Small intestine (tissue), 7 donors: ENCODE measurements around the gene OSBPL10. TPM values are rescaled to one million over a fixed set of nuclear protein-coding genes. Genes with fewer than 3 reads are reported as not detected.
"Not testable (repeated sequence)": the region's sequence is repeated elsewhere in the genome, so short reads cannot be mapped to it uniquely, and the experiment has no call there.

Experiments
- DNase-seq, 2 donors: peaks; one replicate each; pipeline versions ENCODE4 v3.0.0 to v3.0.0-alpha.2; 2013
- FAIRE-seq: peaks from 2 replicates; lab custom pipeline; 2012; peaks lifted over from hg19 to GRCh38; lab: Jason Lieb, UNC
- H3K27ac ChIP-seq, 3 donors: one replicate each; pipeline ENCODE4 v1.5.1; 2013; ENCODE audit warnings: low read length in 2 of 3, mild to moderate bottlenecking in 2 of 3, control low read depth in 1 of 3, inconsistent platforms in 1 of 3, low read depth in 1 of 3, moderate library complexity in 1 of 3
- H3K27me3 ChIP-seq, 3 donors: one replicate each; pipeline ENCODE4 v1.6.1; 2013; ENCODE audit warnings: low read length in 3 of 3, inconsistent platforms in 1 of 3; ENCODE audit not compliant: control insufficient read depth in 3 of 3, insufficient read depth in 3 of 3
- H3K36me3 ChIP-seq, 3 donors: one replicate each; pipeline ENCODE4 v1.6.1; 2013; ENCODE audit warnings: low read length in 3 of 3, inconsistent platforms in 1 of 3, low read depth in 1 of 3, mild to moderate bottlenecking in 1 of 3, moderate library complexity in 1 of 3; ENCODE audit not compliant: control insufficient read depth in 3 of 3, insufficient read depth in 2 of 3
- H3K4me1 ChIP-seq, 3 donors: one replicate each; pipeline ENCODE4 v1.6.1; 2013; ENCODE audit warnings: low read length in 2 of 3, inconsistent platforms in 1 of 3, low read depth in 1 of 3, mild to moderate bottlenecking in 1 of 3, moderate library complexity in 1 of 3; ENCODE audit not compliant: control insufficient read depth in 3 of 3, insufficient read depth in 2 of 3
- H3K4me3 ChIP-seq, 3 donors: one replicate each; pipeline ENCODE4 v1.5.1; 2013; ENCODE audit warnings: low read length in 3 of 3, control low read depth in 1 of 3, inconsistent platforms in 1 of 3, low read depth in 1 of 3, mild to moderate bottlenecking in 1 of 3, moderate library complexity in 1 of 3
- H3K9me3 ChIP-seq, 2 donors: one replicate each; pipeline ENCODE4 v1.6.1; 2013; ENCODE audit warnings: low read depth in 1 of 2, low read length in 1 of 2; ENCODE audit not compliant: control insufficient read depth in 2 of 2, insufficient read depth in 1 of 2
- WGBS, 3 donors: extraction: QIAGEN DNeasy Blood & Tissue Kit; methylation state at CpG; one replicate each; pipeline ENCODE4 v1.1.7; 2013; 5-methylcytosine and 5-hydroxymethylcytosine counted together
- polyA plus RNA-seq, 4 donors: library from polyadenylated mRNA; stranded (reverse) in 3 of 4; unstranded in 1 of 4; fragments of 200-250 nt in 3 of 4; fragments of 120-200 nt in 1 of 4; gene quantifications; one replicate each; pipeline versions ENCODE4 v1.2.1 to v1.2.3, GENCODE V29; 2013
- donor health status: healthy with polysubstance abuse.
- donor health status: control.
- donor health status: control.
- donor health status: Bipolar disorder and iron deficiency.
- donor health status: healthy.

Gene OSBPL10
- polyA plus RNA-seq, 4 donors: 1.4 to 8.6 (median 3.8) TPM

GRCh38 chr3:31791090-31791430, 190.0 kb downstream of the OSBPL10 start:
- no peak overlapping the region for H3K4me3 ChIP-seq
- no peaks in the 10 kb centered on the region for H3K4me1 ChIP-seq
- WGBS, 3 donors: 76 to 87% (median 86%) methylated on average over 2 of the region's 2 CpGs
- no peaks in the 10 kb centered on the region for H3K27me3 ChIP-seq
- H3K27ac ChIP-seq: no peak overlapping the region
- H3K36me3 ChIP-seq: peaks cover 0 to 6% (median 0%) of the 10 kb centered on the region in 3 donors
- DNase-seq (no peak), FAIRE-seq (no peak)
- no peaks in the 10 kb centered on the region for H3K9me3 ChIP-seq

GRCh38 chr3:31790193-31791089, 190.6 kb downstream of the OSBPL10 start:
- Histone ChIP-seq H3K27ac (no peak overlapping the region), H3K9me3 (no peaks in the 10 kb centered on the region), H3K36me3 (peaks cover 0 to 6% (median 0%) of the 10 kb centered on the region in 3 donors), H3K4me3 (no peak overlapping the region), H3K27me3 (no peaks in the 10 kb centered on the region), H3K4me1 (no peaks in the 10 kb centered on the region)
- no peak for FAIRE-seq
- 93 to 96% (median 95%) methylated on average over 7 of the region's 7 CpGs for WGBS, 3 donors
- no peak for DNase-seq

DNA sequence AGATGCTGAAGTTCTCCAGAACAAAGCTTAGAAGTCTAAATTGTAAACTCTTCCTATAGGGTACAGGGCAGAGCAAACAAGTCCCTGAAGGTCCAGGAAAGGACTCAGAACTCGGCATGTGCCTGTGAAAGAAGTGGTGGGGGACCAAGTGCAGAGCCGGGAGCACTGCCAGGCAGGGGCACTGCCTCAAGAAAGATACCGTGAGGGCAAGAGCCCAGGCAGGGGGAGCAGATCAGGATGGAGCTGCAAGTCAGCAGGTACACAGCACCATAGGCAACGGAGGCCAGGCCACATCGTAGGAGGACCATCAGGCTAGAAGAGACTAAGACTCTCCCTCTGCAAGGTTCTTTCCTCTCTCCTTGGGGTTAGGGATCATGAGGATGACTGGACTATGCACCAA, 191.6 kb downstream of the OSBPL10 start:
- Histone ChIP-seq H3K4me1 (no peaks in the 10 kb centered on the region), H3K27me3 (no peaks in the 10 kb centered on the region), H3K36me3 (peaks cover 0 to 6% (median 0%) of the 10 kb centered on the region in 3 donors), H3K9me3 (no peaks in the 10 kb centered on the region), H3K27ac (no peak overlapping the region), H3K4me3 (no peak overlapping the region)
- no peak for DNase-seq
- no peak for FAIRE-seq
- 93 to 98% (median 94%) methylated on average over 5 of the region's 5 CpGs for WGBS, 3 donors

GRCh38 chr3:31785734-31786133, 195.3 kb downstream of the OSBPL10 start:
- no peaks in the 10 kb centered on the region for H3K4me1 ChIP-seq
- DNase-seq (no peak), FAIRE-seq (no peak)
- H3K27me3 ChIP-seq: no peaks in the 10 kb centered on the region
- no peaks in the 10 kb centered on the region for H3K36me3 ChIP-seq
- 82 to 99% (median 83%) methylated on average over 1 of the region's 1 CpG for WGBS, 3 donors
- no peak overlapping the region for H3K4me3 ChIP-seq
- H3K9me3 ChIP-seq: no peaks in the 10 kb centered on the region
- no peak overlapping the region for H3K27ac ChIP-seq

DNA sequence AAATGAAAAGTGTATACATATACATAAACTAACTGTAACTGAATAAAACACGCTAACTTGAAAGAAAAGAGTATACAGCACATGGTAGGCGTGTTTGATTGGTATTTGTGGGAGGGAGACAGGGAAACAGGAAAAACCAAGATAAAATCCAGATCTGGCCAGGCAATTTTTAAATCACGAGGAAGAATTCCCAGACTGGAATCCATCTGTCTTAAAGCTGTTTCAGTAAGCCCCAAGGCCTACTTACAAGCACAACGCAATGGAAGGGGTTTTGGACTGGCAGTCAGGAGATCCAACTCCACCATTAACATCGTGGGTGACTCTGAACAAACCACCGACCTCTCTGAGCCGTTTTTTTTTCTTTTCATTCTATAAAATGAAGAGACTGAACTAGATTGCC, 195.8 kb downstream of the OSBPL10 start:
- Histone ChIP-seq H3K36me3 (no peaks in the 10 kb centered on the region), H3K4me1 (no peaks in the 10 kb centered on the region), H3K9me3 (no peaks in the 10 kb centered on the region), H3K27ac (no peak overlapping the region), H3K4me3 (no peak overlapping the region), H3K27me3 (no peaks in the 10 kb centered on the region)
- 70 to 75% (median 72%) methylated on average over 7 of the region's 7 CpGs for WGBS, 3 donors
- DNase-seq: no peak
- no peak for FAIRE-seq

DNA sequence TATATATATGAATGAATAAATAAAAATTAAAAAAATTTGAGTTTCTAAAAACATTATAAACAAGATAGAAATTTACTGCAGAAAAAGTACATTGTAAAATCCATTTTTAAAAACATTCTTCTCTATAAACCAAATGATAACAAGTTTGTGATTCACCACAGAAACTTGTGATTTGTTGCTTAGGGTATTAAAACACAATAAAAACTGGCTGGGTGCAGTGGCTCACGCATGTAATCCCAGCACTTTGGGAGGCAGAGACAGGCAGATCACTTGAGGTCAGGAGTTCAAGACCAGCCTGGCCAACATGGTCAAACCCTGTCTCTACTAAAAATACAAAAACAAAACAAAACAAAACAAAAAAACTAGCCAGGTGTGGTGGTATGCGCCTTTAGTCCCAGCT, 197.2 kb downstream of the OSBPL10 start:
- not testable (repeated sequence) for FAIRE-seq, H3K9me3 ChIP-seq, H3K4me1 ChIP-seq, H3K36me3 ChIP-seq, H3K4me3 ChIP-seq, H3K27me3 ChIP-seq, H3K27ac ChIP-seq, DNase-seq
- WGBS, 3 donors: 83 to 90% (median 89%) methylated on average over 2 of the region's 2 CpGs

DNA sequence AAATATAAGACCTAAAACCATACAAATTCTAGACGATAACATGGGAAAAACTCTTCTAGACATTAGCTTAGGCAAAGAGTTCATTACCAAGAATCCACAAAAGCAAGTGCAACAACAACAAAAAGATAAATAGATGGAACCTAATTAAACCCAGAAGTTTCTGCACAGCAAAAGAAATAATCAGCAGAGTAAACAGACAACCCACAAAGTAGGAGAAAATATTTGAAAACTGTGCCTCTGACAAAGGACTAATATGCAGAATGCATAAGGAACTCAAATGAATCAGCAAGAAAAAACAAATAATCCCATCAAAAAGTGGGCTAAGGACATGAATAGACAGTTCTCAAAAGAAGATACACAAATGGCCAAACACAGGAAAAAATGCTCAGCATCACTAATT, 198.8 kb downstream of the OSBPL10 start:
- WGBS, 3 donors: 87 to 90% (median 87%) methylated on average over 1 of the region's 1 CpG
- DNase-seq, H3K27me3 ChIP-seq, H3K4me3 ChIP-seq, H3K27ac ChIP-seq, H3K36me3 ChIP-seq, H3K4me1 ChIP-seq, FAIRE-seq, H3K9me3 ChIP-seq: not testable (repeated sequence)

DNA sequence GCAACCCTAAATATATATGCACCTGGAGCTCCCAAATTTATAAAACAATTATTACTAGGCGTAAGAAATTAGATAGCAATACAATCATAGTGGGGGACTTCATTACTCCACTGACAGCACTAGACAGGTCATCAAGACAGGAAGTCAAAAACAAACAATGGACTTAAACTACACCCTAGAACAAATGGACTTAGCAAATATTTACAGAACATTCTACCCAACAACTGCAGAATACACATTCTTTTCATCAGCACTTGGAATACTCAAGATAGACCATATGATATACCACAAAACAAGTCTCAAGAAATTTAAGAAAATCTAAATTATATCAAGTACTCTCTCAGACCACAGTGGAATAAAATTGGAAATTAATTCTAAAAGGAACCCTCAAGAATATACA, 201.5 kb downstream of the OSBPL10 start:
- WGBS, 3 donors: 0% methylated on average over 1 of the region's 1 CpG
- Histone ChIP-seq H3K27ac (no peak overlapping the region), H3K36me3 (peaks cover 0 to 3% (median 0%) of the 10 kb centered on the region in 3 donors), H3K4me3 (no peak overlapping the region), H3K9me3 (peaks cover 0 to 10% of the 10 kb centered on the region in 2 donors), H3K27me3 (no peaks in the 10 kb centered on the region), H3K4me1 (no peaks in the 10 kb centered on the region)
- DNase-seq (no peak), FAIRE-seq (no peak)
